Eye (tissue), 1 donor: ENCODE results near the gene PHEX.
"Not testable (repeated sequence)": the region's sequence is repeated elsewhere in the genome, so short reads cannot be mapped to it uniquely, and the experiment has no call there.

Source experiments
- DNase-seq: peaks from one replicate; pipeline ENCODE4 v3.0.0-alpha.2; 2015

Gene PHEX

GRCh38 chrX:22268706-22269105 is 236.6 kb downstream of the PHEX start:
- DNase-seq = no peak

GRCh38 chrX:22272613-22273012 is 240.5 kb downstream of the PHEX start, which contains the start of gene CBLL2:
CBLL2 (plus strand) TSS chrX:22272913; CDS start chrX:22272992, 79 bp downstream.
- no peak for DNase-seq

- no peak for DNase-seq
These were observed 241.7 kb downstream of the PHEX start for GRCh38 chrX:22273714-22274317.

- DNase-seq = no peak
These were observed 244.7 kb downstream of the PHEX start for GRCh38 chrX:22276781-22277180.

DNA sequence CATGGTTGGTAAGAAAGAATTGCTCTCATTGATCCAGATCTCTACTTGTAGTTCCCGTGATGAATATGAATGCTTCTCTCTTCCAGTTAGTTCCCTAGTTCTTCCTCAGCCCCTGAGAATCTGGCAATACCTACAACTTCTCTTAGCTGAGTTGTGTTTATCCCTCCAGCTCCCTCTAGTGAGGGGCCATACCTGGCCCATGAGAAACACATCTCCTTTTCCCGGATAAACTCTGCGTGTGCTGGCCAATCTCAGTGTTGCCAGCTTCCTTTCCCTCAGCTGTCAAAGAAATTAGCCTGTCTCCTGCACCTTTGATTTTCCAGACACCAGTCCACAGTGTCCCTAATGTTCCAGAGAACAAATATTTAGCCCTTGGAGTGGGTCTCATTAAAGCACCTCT is 246.2 kb downstream of the PHEX start:
- DNase-seq = no peak

DNA sequence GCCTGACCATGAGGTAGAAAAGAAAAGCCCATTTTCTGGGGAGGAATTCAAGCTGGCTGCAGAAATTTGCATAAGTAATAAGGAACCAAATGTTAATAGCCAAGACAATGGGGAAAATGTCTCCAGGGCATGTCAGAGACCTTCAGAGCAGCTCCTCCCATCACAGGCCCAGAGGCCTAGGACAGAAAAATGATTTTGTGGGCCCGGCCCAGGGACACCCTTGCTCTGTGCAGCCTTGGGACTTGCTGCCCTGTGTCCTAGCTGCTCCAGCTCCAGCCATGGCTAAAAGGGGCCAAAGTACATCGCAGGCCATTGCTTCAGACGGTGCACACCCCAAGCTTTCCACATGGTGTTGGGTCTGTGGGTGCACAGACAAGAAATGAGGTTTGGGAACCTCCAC is 257.1 kb downstream of the PHEX start:
- DNase-seq = not testable (repeated sequence)

DNA sequence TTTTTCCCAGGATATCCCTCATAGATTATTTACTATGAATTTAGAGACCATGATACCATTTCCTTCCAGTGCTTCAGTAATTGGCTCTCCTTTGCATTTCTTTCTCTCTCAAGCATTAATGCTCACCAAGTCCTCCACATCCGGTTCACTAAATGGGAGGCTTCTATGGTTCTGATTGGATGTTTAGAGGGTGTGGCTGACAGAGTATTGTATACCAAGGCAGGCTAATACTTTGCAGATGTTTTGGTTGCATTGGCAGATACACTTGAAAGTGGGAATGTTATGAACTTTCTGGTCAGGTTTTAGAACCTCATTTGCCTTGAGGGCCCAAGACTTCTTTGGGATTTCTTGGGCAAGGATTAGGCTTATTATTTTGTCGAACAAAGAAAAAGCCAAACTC is 264.7 kb downstream of the PHEX start:
- DNase-seq = no peak

DNA sequence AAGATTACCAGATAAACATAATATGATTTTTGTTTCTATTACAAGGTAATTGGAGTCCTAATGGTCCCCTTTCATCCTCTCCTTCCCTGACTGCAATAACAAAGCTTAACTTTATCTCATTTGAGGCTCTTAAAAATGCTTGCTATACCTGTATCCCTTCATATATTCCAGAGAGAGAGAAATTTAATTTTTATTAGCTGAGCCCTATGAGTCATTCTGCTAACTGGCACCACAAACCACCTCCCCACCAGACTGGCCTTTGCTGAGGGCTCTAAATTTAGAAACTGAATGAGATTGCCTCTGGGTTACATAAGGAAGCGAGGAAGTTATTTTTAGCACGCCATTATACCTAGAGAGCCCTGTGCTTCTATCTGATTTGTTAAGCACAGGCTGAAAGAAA is 268.0 kb downstream of the PHEX start:
- no peak for DNase-seq
